HCT116 (cell line): ENCODE results near the gene KRTAP20-4.

Experiments
- EZH2 ChIP-seq: fragments of 200-600 bp; sonication (generic); IDR thresholded peaks from 2 replicates; pipeline ENCODE4 v1.6.1; 2017; ENCODE audit warnings: antibody characterized with exemption, mixed run types
- POLR2AphosphoS5 ChIP-seq: IDR thresholded peaks from 2 replicates; pipeline ENCODE4 v1.6.1; 2011; ENCODE audit warnings: mild to moderate bottlenecking, low read depth, low read length, moderate library complexity
- REST ChIP-seq: IDR thresholded peaks from 2 replicates; pipeline ENCODE4 v1.6.1; 2012; ENCODE audit warnings: low read depth

- TF ChIP-seq REST (no peak), EZH2 (no peak), POLR2AphosphoS5 (no peak)
Observed at GRCh38 chr21:30579346-30579745, 41.1 kb upstream of the KRTAP20-4 start.
